Measurements from ENCODE around the gene NME9. TPM values are rescaled to one million over a fixed set of nuclear protein-coding genes. Genes with fewer than 3 reads are reported as not detected.

The NME9 gene
- total and polyA plus RNA-seq, 8 donors = 1.8 to 5.9 (median 3.6) TPM; not detected in 1

DNA sequence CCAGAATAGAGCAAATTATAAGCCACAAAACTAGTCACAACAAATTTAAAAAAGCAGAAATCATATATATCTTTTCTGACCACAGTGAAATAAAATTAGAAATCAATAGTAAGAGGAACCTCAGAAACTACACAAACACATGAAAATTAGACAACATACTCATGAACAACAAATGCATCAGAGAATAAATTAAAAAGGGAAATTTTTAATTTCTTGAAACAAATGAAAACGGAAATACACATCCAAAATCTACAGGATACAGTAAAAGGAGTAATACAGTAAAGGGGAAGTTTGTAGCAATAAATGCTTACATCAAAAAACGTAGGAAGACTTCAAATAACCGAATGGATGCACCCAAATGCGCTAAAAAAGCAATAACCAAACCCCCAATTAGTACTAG lies 19.2 kb downstream of the NME9 start:
- no peaks in the 10 kb centered on the region for H3K27me3 ChIP-seq
- H3K4me3 ChIP-seq = no peak overlapping the region
- H3K4me1 ChIP-seq = no peaks in the 10 kb centered on the region
- no peak for DNase-seq
- no peak for ATAC-seq
- intact Hi-C loops (cut with DNase I) = no loop called here
- no peak for TF ChIP-seq CTCF (IDR thresholded peaks at IDR 0.05)
- H3K27ac ChIP-seq = no peak overlapping the region
- no peaks in the 10 kb centered on the region for H3K36me3 ChIP-seq
- H3K9me3 ChIP-seq = peaks cover 0 to 30% of the 10 kb centered on the region in 2 donors

DNA sequence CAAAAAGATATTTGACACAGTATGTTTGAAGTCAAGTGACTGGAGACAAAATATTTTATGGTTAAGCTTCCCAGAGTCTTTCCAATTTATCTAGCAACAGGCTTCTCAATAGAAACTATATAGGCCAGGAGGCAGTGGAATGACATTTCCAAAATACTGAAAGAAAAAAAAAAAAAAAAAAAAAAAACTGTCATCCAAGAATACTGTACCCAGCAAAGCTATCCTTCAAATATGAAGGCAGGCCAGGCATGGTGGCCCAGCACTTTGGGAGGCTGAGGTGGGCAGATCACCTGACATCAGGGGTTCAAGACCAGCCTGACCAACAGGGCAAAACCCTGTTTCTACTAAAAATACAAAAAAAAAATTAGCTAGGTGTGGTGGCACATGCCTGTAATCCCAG lies 20.9 kb downstream of the NME9 start:
- DNase-seq (no peak), ATAC-seq (no peak)
- H3K4me3 ChIP-seq = no peak overlapping the region
- intact Hi-C loops (cut with DNase I) = no loop called here
- no peak overlapping the region for H3K27ac ChIP-seq
- H3K9me3 ChIP-seq = peaks cover 0 to 30% of the 10 kb centered on the region in 2 donors
- no peaks in the 10 kb centered on the region for H3K27me3 ChIP-seq
- H3K4me1 ChIP-seq = no peaks in the 10 kb centered on the region
- H3K36me3 ChIP-seq = no peaks in the 10 kb centered on the region
- no peak for TF ChIP-seq CTCF (IDR thresholded peaks at IDR 0.05)

- no peaks in the 10 kb centered on the region for H3K27me3 ChIP-seq
- no peak for TF ChIP-seq CTCF (IDR thresholded peaks at IDR 0.05)
- H3K4me1 ChIP-seq = no peaks in the 10 kb centered on the region
- no peak for DNase-seq
- H3K27ac ChIP-seq = no peak overlapping the region
- H3K4me3 ChIP-seq = no peak overlapping the region
- H3K36me3 ChIP-seq = no peaks in the 10 kb centered on the region
- ATAC-seq = no peak
- H3K9me3 ChIP-seq = peaks cover 0 to 30% of the 10 kb centered on the region in 2 donors
- intact Hi-C loops (cut with DNase I) = no loop called here
These were observed 21.8 kb downstream of the NME9 start for GRCh38 chr3:138307899-138308298.

GRCh38 chr3:138303474-138303873 lies 26.2 kb downstream of the NME9 start:
- H3K36me3 ChIP-seq = peaks cover 0 to 13% of the 10 kb centered on the region in 2 donors
- no peak overlapping the region for H3K27ac ChIP-seq
- ATAC-seq (no peak), DNase-seq (no peak)
- no peaks in the 10 kb centered on the region for H3K4me1 ChIP-seq
- intact Hi-C loops (cut with DNase I) = no loop called here
- peaks cover 0 to 14% of the 10 kb centered on the region in 2 donors for H3K9me3 ChIP-seq
- no peak overlapping the region for H3K4me3 ChIP-seq
- no peak for TF ChIP-seq CTCF (IDR thresholded peaks at IDR 0.05)
- H3K27me3 ChIP-seq = no peaks in the 10 kb centered on the region

DNA sequence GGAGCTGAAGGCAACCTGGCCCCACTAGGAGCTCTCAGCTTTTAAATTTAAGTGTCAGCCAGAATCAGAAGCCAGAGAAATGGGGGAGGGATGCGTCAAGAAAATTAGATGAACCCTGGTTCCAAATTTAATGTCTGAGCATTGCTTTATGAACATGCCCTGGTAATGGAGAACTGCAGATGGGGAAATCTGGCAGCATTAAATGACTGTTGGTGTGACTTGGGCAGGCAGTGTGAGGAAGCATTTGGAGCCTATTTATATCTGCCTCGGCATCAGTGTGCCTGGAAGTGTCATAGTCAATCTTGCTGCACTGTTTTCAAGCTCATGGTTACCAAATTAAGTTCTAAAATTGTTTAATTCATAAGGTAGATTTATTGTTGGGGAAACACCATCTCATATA lies 29.0 kb downstream of the NME9 start:
- TF ChIP-seq CTCF (IDR thresholded peaks at IDR 0.05) = no peak
- H3K4me3 ChIP-seq = no peak overlapping the region
- H3K36me3 ChIP-seq = peaks cover 0 to 41% of the 10 kb centered on the region in 2 donors
- no peaks in the 10 kb centered on the region for H3K27me3 ChIP-seq
- H3K4me1 ChIP-seq = no peaks in the 10 kb centered on the region
- ATAC-seq (no peak), DNase-seq (no peak)
- intact Hi-C loops (cut with DNase I) = no loop called here
- no peak overlapping the region for H3K27ac ChIP-seq
- H3K9me3 ChIP-seq = no peaks in the 10 kb centered on the region

Data from left lung (tissue), 10 donors.